HK-2 (cell line): ENCODE data around the gene ATP6V1A.
"Not testable (repeated sequence)": the region's sequence is repeated elsewhere in the genome, so short reads cannot be mapped to it uniquely, and the experiment has no call there.

ENCODE experiments used
- DNase-seq: peaks from one replicate; pipeline ENCODE4 v3.0.0-alpha.2; 2018; ENCODE audit not compliant: unreplicated experiment

Gene ATP6V1A

DNA sequence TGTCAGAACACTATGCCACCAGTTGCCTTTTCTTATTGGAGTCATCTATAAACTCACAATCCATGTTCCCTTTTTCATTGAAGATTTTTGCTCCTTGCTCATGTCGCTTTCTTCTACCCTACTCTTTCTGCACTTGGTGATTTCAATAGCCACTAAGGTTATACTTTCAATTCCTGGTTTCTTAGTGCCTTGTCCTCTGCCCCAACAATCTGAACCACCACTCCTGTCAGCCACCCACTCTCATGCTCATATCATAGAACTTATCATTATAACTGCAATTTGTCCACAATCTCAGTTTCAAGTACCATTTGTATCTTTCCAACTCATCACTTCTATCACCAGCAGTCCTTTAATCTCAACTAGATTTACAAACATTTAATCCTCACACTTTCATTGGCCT is 81.8 kb downstream of the ATP6V1A start:
- DNase-seq = no peak

DNA sequence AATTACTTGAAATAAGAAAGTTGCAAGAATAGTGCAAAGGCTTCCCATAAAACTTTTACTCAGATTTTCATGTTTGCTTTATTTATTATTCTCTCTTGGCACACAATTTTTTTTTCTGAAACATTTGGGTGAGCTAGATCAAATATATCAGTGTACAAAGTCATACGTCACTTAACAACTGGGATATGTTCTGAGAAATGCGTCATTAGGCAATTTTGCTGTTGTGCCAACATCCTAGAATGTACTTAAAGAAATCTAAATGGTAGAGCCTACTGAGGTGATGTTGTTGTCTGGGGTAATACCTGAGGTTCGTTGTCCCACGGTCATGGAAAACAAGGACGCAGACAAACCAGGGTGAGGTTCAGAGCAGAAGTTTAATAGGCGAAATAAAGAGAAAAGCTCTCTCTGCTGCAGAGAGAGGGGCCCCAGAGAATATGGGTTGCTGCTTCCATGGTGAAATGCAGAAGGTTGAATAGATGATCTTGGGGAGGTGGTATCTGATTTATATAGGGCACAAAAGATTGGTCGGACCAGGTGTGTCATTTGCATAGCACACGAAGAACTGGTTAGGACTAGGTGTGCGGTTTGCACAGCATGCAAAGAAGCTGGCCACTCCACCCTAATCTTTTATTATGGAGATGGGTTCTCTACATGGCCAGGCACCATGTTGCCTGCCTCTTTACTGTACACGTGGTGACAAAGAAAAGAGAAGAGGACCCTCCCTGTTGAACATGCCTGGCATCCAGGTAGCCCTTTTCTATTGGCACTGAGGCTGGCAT is 82.9 kb downstream of the ATP6V1A start:
- DNase-seq = no peak

DNA sequence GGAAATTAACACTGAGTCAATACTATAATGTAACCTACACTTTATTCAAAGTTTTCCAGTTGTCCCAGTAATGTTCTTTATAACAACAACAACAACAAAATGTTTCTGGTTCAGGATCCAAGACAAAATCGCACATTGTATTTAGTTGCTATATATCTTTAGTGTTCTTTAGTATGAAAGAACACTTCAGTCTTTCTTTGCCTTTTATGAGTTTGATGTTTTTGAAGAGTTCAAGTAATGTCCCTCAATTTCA is 84.2 kb downstream of the ATP6V1A start:
- no peak for DNase-seq

DNA sequence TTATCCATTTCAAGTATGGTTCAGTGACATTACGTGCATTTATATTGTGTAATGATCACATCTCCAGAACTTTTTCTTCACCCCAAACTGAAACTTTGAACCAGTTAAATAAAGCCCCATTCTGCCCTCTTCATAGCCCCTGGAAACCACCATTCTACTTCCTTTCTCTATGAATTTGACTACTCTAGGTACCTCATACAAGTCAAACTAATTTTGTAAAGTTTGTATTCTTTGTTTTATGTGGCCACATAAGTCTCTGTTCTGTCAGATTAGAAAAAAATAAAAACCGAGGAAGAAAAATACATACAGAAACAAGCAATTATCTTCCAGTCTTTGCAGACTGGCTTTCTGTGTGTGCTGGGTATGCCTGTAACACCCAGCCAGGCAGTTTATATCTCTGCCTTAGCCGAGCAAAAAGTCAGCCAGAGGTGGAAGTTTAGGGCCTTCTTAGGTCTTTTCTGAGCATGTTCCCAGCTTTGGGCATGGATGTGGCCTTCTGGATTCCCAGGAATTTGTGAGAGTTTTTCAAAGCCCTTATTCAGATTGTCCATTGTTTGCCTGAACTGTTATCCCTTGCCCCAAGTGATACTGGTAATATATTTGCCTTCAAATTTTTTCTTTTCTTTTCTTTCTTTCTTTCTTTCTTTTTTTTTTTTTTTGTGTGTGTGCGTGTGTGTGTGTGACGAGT is 85.8 kb downstream of the ATP6V1A start:
- DNase-seq = no peak

DNA sequence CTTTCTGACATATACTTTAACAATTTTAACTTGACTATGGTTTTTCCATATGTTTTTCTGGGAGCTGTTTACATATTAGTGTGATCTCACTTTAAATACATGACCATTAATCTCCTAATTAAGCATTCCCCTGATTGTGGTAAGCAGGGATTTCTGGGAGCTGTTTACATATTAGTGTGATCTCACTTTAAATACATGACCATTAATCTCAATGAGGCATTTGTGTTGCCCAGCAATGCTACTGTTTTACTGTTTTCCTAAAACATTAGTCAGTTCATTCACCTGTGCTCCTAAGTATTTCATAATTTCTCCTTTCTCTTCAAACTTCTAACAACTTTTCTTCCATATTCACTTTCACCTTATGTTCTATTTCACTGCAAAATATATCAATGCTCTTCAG is 88.1 kb downstream of the ATP6V1A start:
- DNase-seq = no peak

DNA sequence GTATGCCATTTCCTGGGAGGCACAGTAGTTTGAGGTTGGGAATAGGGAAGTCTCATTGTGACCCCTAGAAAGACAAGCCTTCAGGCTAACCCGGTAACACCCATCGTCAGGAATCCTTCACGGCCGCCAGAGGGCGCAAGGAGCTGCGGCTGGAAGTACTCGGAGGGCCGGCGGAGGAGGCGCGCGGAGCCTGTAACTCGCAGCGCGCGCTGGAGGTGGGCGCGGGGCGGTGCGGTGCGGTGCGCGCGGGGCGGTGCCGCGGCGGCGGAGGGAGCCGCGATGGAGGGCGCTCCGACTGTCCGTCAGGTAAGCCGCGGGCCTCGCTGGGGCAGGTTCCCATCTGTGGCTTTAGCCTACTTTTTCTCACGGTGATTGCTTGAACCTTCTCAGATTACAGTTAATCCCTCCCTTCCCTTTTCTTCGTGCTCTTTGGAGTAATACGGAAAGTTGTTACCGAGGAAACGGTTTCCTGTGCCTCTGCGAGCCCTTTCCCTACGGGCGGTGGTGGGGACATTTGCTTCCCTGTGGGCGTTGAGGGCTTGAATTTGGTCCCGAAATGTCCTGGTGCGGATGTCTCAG is 91.9 kb downstream of the ATP6V1A start, which contains the start of gene GRAMD1C:
TSS of gene GRAMD1C (plus strand) at position 158 of the 579 bp plus-strand sequence. CDS start at position 280, 122 bp downstream.
- peak; percentile 88 for DNase-seq

DNA sequence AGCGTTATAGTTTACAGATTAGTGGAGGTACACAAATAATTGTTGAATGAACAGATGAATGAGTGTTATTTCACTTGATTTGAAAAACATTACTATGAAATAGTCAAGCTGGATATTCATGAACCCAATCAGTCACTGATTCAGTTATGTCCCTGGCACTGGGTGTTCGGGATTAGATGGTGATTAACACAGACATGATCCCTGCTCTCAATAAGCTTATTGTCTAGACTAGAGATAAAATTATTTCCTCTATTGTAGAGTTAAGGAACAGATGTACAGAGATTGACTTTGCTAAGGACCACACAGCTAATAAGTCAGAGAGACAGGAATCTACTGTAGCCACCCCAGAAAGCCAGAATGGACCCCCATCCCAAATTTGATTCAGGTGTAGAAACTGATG is 92.7 kb downstream of the ATP6V1A start:
- no peak for DNase-seq

DNA sequence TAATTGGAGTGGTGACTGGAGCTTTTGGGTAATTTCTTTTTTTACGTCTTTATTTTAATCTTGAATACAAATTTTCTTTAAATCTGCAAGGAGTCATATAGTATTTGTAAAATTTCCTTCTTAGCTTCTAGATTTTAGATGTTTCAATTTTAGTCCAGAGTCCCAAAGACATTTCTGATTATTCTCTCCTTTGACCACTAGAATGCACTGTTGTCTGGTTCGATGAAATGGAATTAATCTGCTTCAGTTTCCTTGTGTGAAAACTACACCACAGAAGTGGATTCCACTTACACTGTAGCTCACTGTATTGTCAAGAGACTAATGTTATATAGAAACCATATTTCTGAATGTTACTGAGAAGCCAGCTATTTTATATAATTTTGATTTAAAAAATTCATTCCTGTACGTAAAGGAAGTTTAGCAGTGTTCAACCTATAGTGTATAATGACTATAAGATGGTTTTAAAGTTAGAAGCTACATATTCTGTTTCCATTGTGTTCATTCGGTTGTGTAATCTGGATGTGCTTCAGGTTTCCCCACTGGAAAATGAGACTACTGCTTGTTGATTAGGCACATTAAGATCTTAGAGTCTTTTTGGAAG is 97.9 kb downstream of the ATP6V1A start:
- DNase-seq = no peak

DNA sequence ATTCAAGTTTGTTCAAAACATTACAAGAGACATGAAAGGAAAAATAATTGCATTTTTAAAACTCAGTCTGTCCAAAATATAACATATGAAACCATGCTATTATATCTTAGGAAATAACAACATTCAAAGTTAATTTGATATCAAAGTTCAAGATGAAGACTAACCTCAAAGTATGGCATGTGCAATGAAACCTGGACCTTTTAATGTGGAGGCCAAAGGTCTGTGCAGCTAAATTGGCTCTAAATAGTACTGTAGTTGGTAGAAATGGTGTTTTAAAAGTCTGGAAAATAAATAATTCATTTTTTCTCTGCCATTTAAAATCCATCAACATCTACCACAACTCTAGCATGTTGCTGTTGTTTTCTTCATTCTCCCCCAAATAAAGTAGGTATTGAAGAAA is 100.4 kb downstream of the ATP6V1A start:
- DNase-seq = no peak

DNA sequence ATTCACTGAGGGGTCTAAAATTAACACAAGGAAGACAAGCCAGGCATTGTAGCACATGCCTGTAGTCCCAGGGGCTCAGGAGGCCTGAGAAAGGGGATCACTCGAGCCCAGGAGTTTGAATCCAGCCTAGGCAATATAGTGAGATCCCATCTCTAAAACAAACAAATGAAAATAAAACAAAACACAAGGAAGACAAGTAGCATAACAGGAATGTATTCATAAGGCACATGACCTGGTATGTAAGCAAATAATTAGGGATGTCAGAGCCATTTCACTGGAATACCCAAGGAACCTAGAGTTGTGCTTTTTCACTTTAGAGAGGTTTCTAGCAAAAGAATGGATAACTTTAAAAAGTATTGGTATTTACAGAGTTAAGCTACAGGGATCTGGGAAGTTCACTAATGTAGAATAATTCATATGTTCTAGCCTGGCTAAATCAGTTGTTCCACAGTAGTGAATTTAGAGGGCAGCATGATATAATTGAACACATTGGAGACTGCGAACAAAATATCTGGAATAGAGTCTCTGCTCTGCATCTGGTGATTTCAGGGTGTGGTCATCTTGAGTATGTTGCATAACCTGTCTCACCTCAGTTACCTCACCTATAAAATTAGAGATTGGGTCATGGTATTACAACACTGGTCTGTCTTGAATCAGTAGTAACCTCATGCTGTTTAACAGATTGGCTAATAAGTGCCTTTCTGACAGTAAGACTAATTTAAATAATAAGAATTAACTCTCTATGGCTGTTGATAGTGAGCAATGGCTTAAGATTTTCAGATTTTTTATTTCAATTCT is 101.0 kb downstream of the ATP6V1A start:
- no peak for DNase-seq

DNA sequence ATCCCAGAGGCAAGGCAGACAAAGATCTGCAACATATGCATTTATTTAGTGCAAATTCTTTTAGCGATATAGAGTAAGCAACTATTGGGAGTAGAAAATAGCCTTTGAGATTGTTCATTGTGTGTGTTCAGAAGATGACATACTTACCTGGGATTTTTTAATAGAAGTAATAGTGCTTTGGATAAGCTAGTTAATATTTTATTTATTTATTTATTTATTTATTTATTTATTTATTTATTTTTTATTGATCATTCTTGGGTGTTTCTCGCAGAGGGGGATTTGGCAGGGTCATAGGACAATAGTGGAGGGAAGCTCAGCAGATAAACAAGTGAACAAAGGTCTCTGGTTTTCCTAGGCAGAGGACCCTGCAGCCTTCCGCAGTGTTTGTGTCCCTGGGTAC is 102.2 kb downstream of the ATP6V1A start:
- DNase-seq = not testable (repeated sequence)

DNA sequence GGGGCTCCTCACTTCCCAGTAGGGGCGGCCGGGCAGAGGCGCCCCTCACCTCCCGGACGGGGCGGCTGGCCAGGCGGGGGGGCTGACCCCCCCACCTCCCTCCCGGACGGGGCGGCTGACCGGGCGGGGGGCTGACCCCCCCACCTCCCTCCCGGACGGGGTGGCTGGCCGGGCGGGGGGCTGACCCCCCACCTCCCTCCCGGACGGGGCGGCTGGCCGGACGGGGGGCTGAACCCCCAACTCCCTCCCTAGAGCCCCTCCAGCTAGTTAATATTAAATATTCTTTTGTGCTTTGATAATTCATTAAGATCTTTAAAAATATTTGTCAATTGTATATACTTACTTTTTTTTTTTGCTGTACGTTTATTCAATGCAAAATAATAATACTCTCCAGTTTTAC is 103.0 kb downstream of the ATP6V1A start:
- DNase-seq = not testable (repeated sequence)

DNA sequence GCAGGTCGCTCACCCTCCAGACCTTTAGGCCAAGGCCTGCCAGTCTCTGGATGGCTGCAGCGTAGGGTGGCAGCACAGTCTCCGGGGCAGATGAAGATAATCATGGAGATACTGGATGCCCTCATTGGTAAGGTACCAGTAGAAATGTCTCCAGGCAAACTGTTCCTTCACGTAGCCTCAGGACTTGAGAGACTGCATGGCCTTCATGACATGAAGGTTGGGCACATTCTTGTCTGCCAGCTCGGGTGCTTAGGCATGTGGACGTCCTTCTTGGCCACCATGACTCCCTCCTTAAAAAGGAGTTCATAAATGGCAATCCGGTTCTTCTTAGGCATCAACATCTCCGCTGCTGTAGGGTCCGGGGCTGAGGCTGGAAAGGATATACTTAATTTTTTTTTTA is 103.6 kb downstream of the ATP6V1A start:
- DNase-seq = not testable (repeated sequence)

DNA sequence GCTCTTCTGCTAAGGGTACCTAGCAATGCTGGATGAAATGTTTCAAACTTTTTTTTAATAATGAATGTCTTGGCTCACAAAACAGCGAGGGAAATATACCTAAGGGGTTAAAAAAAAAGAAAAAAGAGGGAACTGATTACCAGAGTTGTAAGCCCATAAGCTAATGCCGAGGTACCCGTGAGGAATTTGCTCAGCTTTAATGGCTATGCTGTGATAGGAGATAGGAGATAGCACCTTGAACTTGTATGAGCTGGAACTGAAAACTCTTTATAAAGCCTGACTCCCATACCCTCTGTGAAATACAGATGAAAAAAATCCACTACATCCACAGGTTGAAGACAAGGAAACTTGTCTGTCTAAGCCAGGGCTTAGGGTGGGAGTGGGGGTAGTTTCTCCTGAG is 105.7 kb downstream of the ATP6V1A start:
- DNase-seq = no peak
